Peyer's patch (tissue), 4 donors: ENCODE measurements around the gene NXPH2. TPM values are rescaled to one million over a fixed set of nuclear protein-coding genes. Genes with fewer than 3 reads are reported as not detected.
A peak's percentile ranks its signal among the peaks of the same experiment; 100 is the strongest.

ENCODE experiments used
- DNase-seq, 3 donors: peaks; one replicate each; pipeline ENCODE4 v3.0.0-alpha.2; 2017 to 2019
- H3K27ac ChIP-seq, 4 donors: fragments of 200-600 bp; sonication (generic); one replicate each; pipeline ENCODE4 v1.5.1; 2016 to 2019
- H3K27me3 ChIP-seq, 2 donors: fragments of 200-600 bp; sonication (generic); one replicate each; pipeline ENCODE4 v1.5.1; 2019
- H3K36me3 ChIP-seq, 3 donors: fragments of 200-600 bp; sonication (generic); one replicate each; pipeline ENCODE4 v1.5.1; 2016 to 2019
- H3K4me1 ChIP-seq, 4 donors: fragments of 200-600 bp; sonication (generic); one replicate each; pipeline ENCODE4 v1.5.1; 2016 to 2019
- H3K4me3 ChIP-seq, 4 donors: fragments of 200-600 bp; sonication (generic); 1 replicate in 3 of 4; 2 replicates in 1 of 4; pipeline ENCODE4 v1.5.1; 2016 to 2019; ENCODE audit warnings: mild to moderate bottlenecking in 1 of 4
- H3K9me3 ChIP-seq, 4 donors: fragments of 200-600 bp; sonication (generic); one replicate each; pipeline ENCODE4 v1.5.1; 2016 to 2019; ENCODE audit warnings: mild to moderate bottlenecking in 1 of 4
- CTCF ChIP-seq, 6 experiments: fragments of 450-650 bp in 4 of 6; fragments of 200-600 bp in 2 of 6; sonication (generic) in 1 of 6; IDR thresholded peaks; one replicate each; pipeline ENCODE4 v1.5.1; 2017 to 2019; ENCODE audit warnings: antibody characterized with exemption in 6 of 6, mild to moderate bottlenecking in 3 of 6, moderate library complexity in 1 of 6
- POLR2A ChIP-seq, 2 donors: fragments of 450-650 bp; IDR thresholded peaks; one replicate each; pipeline ENCODE4 v1.5.1; 2017; ENCODE audit warnings: antibody characterized with exemption in 2 of 2, mild to moderate bottlenecking in 2 of 2, moderate library complexity in 2 of 2
- total RNA-seq, 4 donors: library from RNA; depleted of rRNA; stranded (reverse); fragments of >200 nt; gene quantifications; one replicate each; pipeline ENCODE4 v1.1.0, GENCODE V29; 2016

NXPH2 gene
- total RNA-seq, 4 donors from 2014 or later, result not detected

GRCh38 chr2:138782383-138782782, 2.2 kb upstream of the NXPH2 start:
- Histone ChIP-seq H3K9me3 (no peaks in the 10 kb centered on the region), H3K4me3 (no peak overlapping the region), H3K27me3 (peaks cover 0 to 10% of the 10 kb centered on the region in 2 donors), H3K36me3 (no peaks in the 10 kb centered on the region), H3K27ac (no peak overlapping the region), H3K4me1 (peaks cover 0 to 6% (median 0%) of the 10 kb centered on the region in 4 donors)
- no peak for DNase-seq
- TF ChIP-seq POLR2A (IDR thresholded peaks at IDR 0.05) (no peak), CTCF (IDR thresholded peaks at IDR 0.05) (no peak)

- peaks cover 0 to 10% of the 10 kb centered on the region in 2 donors for H3K27me3 ChIP-seq
Observed at GRCh38 chr2:138780908-138781307, 718 bp upstream of the NXPH2 start.

GRCh38 chr2:138780446-138780880, 273 bp upstream of the NXPH2 start:
- H3K27ac ChIP-seq, result no peak overlapping the region
- no peaks in the 10 kb centered on the region for H3K36me3 ChIP-seq
- no peaks in the 10 kb centered on the region for H3K9me3 ChIP-seq
- peak overlapping the region in 1 of 4 donors; percentile 28 for H3K4me3 ChIP-seq
- H3K27me3 ChIP-seq, result peaks cover 0 to 10% of the 10 kb centered on the region in 2 donors
- peaks cover 0 to 6% (median 0%) of the 10 kb centered on the region in 4 donors for H3K4me1 ChIP-seq
- TF ChIP-seq POLR2A (IDR thresholded peaks at IDR 0.05) (no peak), CTCF (IDR thresholded peaks at IDR 0.05) (no peak)
- DNase-seq, result no peak

More at GRCh38 chr2:138780908-138781307, 718 bp upstream of the NXPH2 start:
- TF ChIP-seq CTCF (IDR thresholded peaks at IDR 0.05) (no peak), POLR2A (IDR thresholded peaks at IDR 0.05) (no peak)
- H3K4me1 ChIP-seq, result peaks cover 0 to 6% (median 0%) of the 10 kb centered on the region in 4 donors
- no peak overlapping the region for H3K27ac ChIP-seq
- H3K36me3 ChIP-seq, result no peaks in the 10 kb centered on the region
- H3K9me3 ChIP-seq, result no peaks in the 10 kb centered on the region
- H3K4me3 ChIP-seq, result no peak overlapping the region
- no peak for DNase-seq

- no peak for DNase-seq
- no peaks in the 10 kb centered on the region for H3K9me3 ChIP-seq
- H3K4me3 ChIP-seq, result no peak overlapping the region
- peaks cover 0 to 6% (median 0%) of the 10 kb centered on the region in 4 donors for H3K4me1 ChIP-seq
- peaks cover 0 to 10% of the 10 kb centered on the region in 2 donors for H3K27me3 ChIP-seq
- TF ChIP-seq CTCF (IDR thresholded peaks at IDR 0.05), result no peak
- no peak for TF ChIP-seq POLR2A (IDR thresholded peaks at IDR 0.05)
- no peaks in the 10 kb centered on the region for H3K36me3 ChIP-seq
- no peak overlapping the region for H3K27ac ChIP-seq
Observed at GRCh38 chr2:138779406-138779780, 797 bp downstream of the NXPH2 start.

GRCh38 chr2:138777996-138778395, 2.2 kb downstream of the NXPH2 start:
- Histone ChIP-seq H3K36me3 (no peaks in the 10 kb centered on the region), H3K4me1 (peaks cover 0 to 6% (median 0%) of the 10 kb centered on the region in 4 donors), H3K27ac (no peak overlapping the region), H3K9me3 (no peaks in the 10 kb centered on the region), H3K27me3 (peaks cover 0 to 10% of the 10 kb centered on the region in 2 donors), H3K4me3 (no peak overlapping the region)
- DNase-seq, result no peak
- no peak for TF ChIP-seq CTCF (IDR thresholded peaks at IDR 0.05)
- no peak for TF ChIP-seq POLR2A (IDR thresholded peaks at IDR 0.05)

- H3K4me1 ChIP-seq, result peaks cover 0 to 6% (median 0%) of the 10 kb centered on the region in 4 donors
- H3K36me3 ChIP-seq, result no peaks in the 10 kb centered on the region
- H3K27ac ChIP-seq, result no peak overlapping the region
- peaks cover 0 to 10% of the 10 kb centered on the region in 2 donors for H3K27me3 ChIP-seq
- no peak for TF ChIP-seq CTCF (IDR thresholded peaks at IDR 0.05)
- TF ChIP-seq POLR2A (IDR thresholded peaks at IDR 0.05), result no peak
- DNase-seq, result no peak
- H3K4me3 ChIP-seq, result no peak overlapping the region
- no peaks in the 10 kb centered on the region for H3K9me3 ChIP-seq
Observed at GRCh38 chr2:138775736-138776135, 4.5 kb downstream of the NXPH2 start.
